H9 (cell line): ENCODE data around the gene MYO1D. TPM values are rescaled to one million over a fixed set of nuclear protein-coding genes. Genes with fewer than 3 reads are reported as not detected.

Experiments used
- DNase-seq: peaks from one replicate; pipeline ENCODE4 v3.0.0-alpha.2; 2017
- H2AFZ ChIP-seq: one replicate; pipeline ENCODE4 v1.6.1; 2013; ENCODE audit warnings: mild to moderate bottlenecking, low read length, control low read depth, moderate library complexity
- H2AK5ac ChIP-seq: 2 replicates; pipeline ENCODE4 v1.6.1; 2013; ENCODE audit warnings: low read length, control low read depth, mixed read lengths; ENCODE audit not compliant: insufficient read length
- H2BK120ac ChIP-seq: one replicate; pipeline ENCODE4 v1.6.1; 2013; ENCODE audit warnings: low read depth, mild to moderate bottlenecking, low read length, control low read depth, inconsistent platforms; ENCODE audit not compliant: poor library complexity, severe bottlenecking
- H2BK12ac ChIP-seq: 2 replicates; pipeline ENCODE4 v1.6.1; 2013; ENCODE audit warnings: low read length, control low read depth, mixed read lengths, low read depth; ENCODE audit not compliant: insufficient read length
- H2BK15ac ChIP-seq: 2 replicates; pipeline ENCODE4 v1.6.1; 2013; ENCODE audit warnings: low read depth, low read length, control low read depth
- H2BK20ac ChIP-seq: one replicate; pipeline ENCODE4 v1.6.1; 2013; ENCODE audit warnings: low read depth, mild to moderate bottlenecking, low read length, control low read depth, inconsistent platforms; ENCODE audit not compliant: poor library complexity, severe bottlenecking
- H2BK5ac ChIP-seq: 2 replicates; pipeline ENCODE4 v1.6.1; 2013; ENCODE audit warnings: low read length, control low read depth, mixed read lengths; ENCODE audit not compliant: insufficient read length
- H3K14ac ChIP-seq: 2 replicates; pipeline ENCODE4 v1.6.1; 2013; ENCODE audit warnings: low read length, control low read depth; ENCODE audit not compliant: insufficient read depth
- H3K18ac ChIP-seq: 2 replicates; pipeline ENCODE4 v1.6.1; 2013; ENCODE audit warnings: low read depth, mild to moderate bottlenecking, mixed read lengths, low read length, control low read depth; ENCODE audit not compliant: insufficient read length
- H3K23ac ChIP-seq: 2 replicates; pipeline ENCODE4 v1.6.1; 2013; ENCODE audit warnings: low read length, control low read depth, mixed read lengths, low read depth; ENCODE audit not compliant: insufficient read length
- H3K23me2 ChIP-seq: 2 replicates; pipeline ENCODE4 v1.6.1; 2013; ENCODE audit warnings: low read depth, mild to moderate bottlenecking, mixed read lengths, low read length, control low read depth; ENCODE audit not compliant: insufficient read length, poor library complexity, severe bottlenecking
- H3K27ac ChIP-seq: 2 replicates; pipeline ENCODE4 v1.5.1; 2013; ENCODE audit warnings: low read length, control low read depth, mixed read lengths, low read depth; ENCODE audit not compliant: insufficient read length
- H3K27me3 ChIP-seq: 2 replicates; pipeline ENCODE4 v1.6.1; 2013; ENCODE audit warnings: low read length, control low read depth, inconsistent platforms; ENCODE audit not compliant: insufficient read depth
- H3K4ac ChIP-seq: 2 replicates; pipeline ENCODE4 v1.6.1; 2013; ENCODE audit warnings: low read depth, mild to moderate bottlenecking, control low read depth, inconsistent platforms, low read length, moderate library complexity
- H3K4me1 ChIP-seq: 2 replicates; pipeline ENCODE4 v1.6.1; 2013; ENCODE audit warnings: low read length, control low read depth, inconsistent platforms; ENCODE audit not compliant: insufficient read depth
- H3K4me2 ChIP-seq: 2 replicates; pipeline ENCODE4 v1.6.1; 2013; ENCODE audit warnings: low read length, control low read depth, mixed read lengths; ENCODE audit not compliant: insufficient read length, insufficient read depth
- H3K56ac ChIP-seq: 2 replicates; pipeline ENCODE4 v1.6.1; 2013; ENCODE audit warnings: low read depth, mild to moderate bottlenecking, mixed read lengths, low read length, control low read depth; ENCODE audit not compliant: insufficient read length
- H3K79me1 ChIP-seq: 2 replicates; pipeline ENCODE4 v1.6.1; 2013; ENCODE audit warnings: low read depth, mild to moderate bottlenecking, moderate library complexity, low read length, control low read depth, inconsistent platforms; ENCODE audit not compliant: insufficient read depth, poor library complexity, severe bottlenecking
- H3K79me2 ChIP-seq: 2 replicates; pipeline ENCODE4 v1.6.1; 2013; ENCODE audit warnings: low read length, control low read depth, inconsistent platforms; ENCODE audit not compliant: insufficient read depth
- H3K9ac ChIP-seq: 2 replicates; pipeline ENCODE4 v1.6.1; 2013; ENCODE audit warnings: low read length, control low read depth, mixed read lengths; ENCODE audit not compliant: insufficient read length; ENCODE audit errors: extremely low read depth
- H3K9me3 ChIP-seq: one replicate; pipeline ENCODE4 v1.6.1; 2013; ENCODE audit warnings: low read depth, low read length, inconsistent platforms; ENCODE audit not compliant: control insufficient read depth
- H3T11ph ChIP-seq: one replicate; pipeline ENCODE4 v1.6.1; 2013; ENCODE audit warnings: mild to moderate bottlenecking, low read length, control low read depth, inconsistent platforms
- H4K20me1 ChIP-seq: one replicate; pipeline ENCODE4 v1.6.1; 2013; ENCODE audit not compliant: control insufficient read depth, insufficient read length, insufficient read depth
- H4K5ac ChIP-seq: 2 replicates; pipeline ENCODE4 v1.6.1; 2013; ENCODE audit warnings: low read depth, mild to moderate bottlenecking, mixed read lengths, low read length, control low read depth; ENCODE audit not compliant: insufficient read length
- H4K8ac ChIP-seq: replicated peaks from 2 replicates; pipeline ENCODE4 v1.6.1; 2013; ENCODE audit warnings: low read length, control low read depth, mixed read lengths, low read depth; ENCODE audit not compliant: insufficient read length
- H4K91ac ChIP-seq: 2 replicates; pipeline ENCODE4 v1.6.1; 2013; ENCODE audit warnings: low read depth, mild to moderate bottlenecking, moderate library complexity, mixed read lengths, low read length, control low read depth; ENCODE audit not compliant: insufficient read length
- H3K27ac Mint-ChIP-seq, 3 experiments: 2 replicates in 2 of 3; 3 replicates in 1 of 3; pipeline ENCODE4 v1.8.0; 2020 to 2021; ENCODE audit warnings: mixed read lengths in 3 of 3, mild to moderate bottlenecking in 1 of 3, moderate library complexity in 1 of 3
- H3K27me3 Mint-ChIP-seq: 2 replicates; pipeline ENCODE4 v1.8.0; 2021; ENCODE audit warnings: low read depth, mild to moderate bottlenecking, moderate library complexity, mixed read lengths
- H3K36me3 Mint-ChIP-seq, 3 experiments: 2 replicates in 2 of 3; 3 replicates in 1 of 3; pipeline ENCODE4 v1.8.0; 2020 to 2021; ENCODE audit warnings: low read depth in 3 of 3, mixed read lengths in 3 of 3; ENCODE audit not compliant: insufficient read depth in 1 of 3
- H3K4me1 Mint-ChIP-seq, 2 experiments: 2 replicates each; pipeline ENCODE4 v1.8.0; 2020; ENCODE audit warnings: mixed read lengths in 2 of 2
- H3K4me3 Mint-ChIP-seq, 2 experiments: 2 replicates in 1 of 2; 3 replicates in 1 of 2; pipeline ENCODE4 v1.8.0; 2020 to 2021; ENCODE audit warnings: mild to moderate bottlenecking in 2 of 2, mixed read lengths in 2 of 2, moderate library complexity in 1 of 2
- H3K9me3 Mint-ChIP-seq, 2 experiments: 2 replicates in 1 of 2; 3 replicates in 1 of 2; pipeline ENCODE4 v1.8.0; 2020; ENCODE audit warnings: mild to moderate bottlenecking in 2 of 2, mixed read lengths in 2 of 2, moderate library complexity in 1 of 2
- WGBS: extraction: QIAGEN DNeasy Blood & Tissue Kit; methylation state at CpG from one replicate; pipeline ENCODE4 v1.1.7; 2013; ENCODE audit warnings: missing lambda C conversion rate, low lambda C conversion rate, mixed read lengths; ENCODE audit not compliant: insufficient read length; ENCODE audit errors: extremely low coverage; 5-methylcytosine and 5-hydroxymethylcytosine counted together
- total RNA-seq: library from RNA; stranded (reverse); gene quantifications from 2 replicates; pipeline ENCODE4 v1.2.1, GENCODE V29; 2021
- TF ChIP-seq, protein P1 (sequence below): fragments of 200-600 bp; sonication (generic); conservative IDR thresholded peaks from 3 replicates; pipeline ENCODE4 v1.8.0; 2021; ENCODE audit warnings: antibody characterized with exemption, mild to moderate bottlenecking

MYO1D gene
- total RNA-seq, 1 experiment from 2014 or later, result 19.0 TPM

- H2BK15ac ChIP-seq, result no peak overlapping the region
- H2BK20ac ChIP-seq, result no peak overlapping the region
- H3K9ac ChIP-seq, result no peak overlapping the region
- no peak overlapping the region for H3K4me3 Mint-ChIP-seq
- H3K4me1 ChIP-seq, result no peaks in the 10 kb centered on the region
- H4K20me1 ChIP-seq, result no peaks in the 10 kb centered on the region
- peaks cover 0 to 11% (median 2%) of the 10 kb centered on the region in 3 experiments; a peak in 4 of 7 replicates for H3K36me3 Mint-ChIP-seq
- no peak overlapping the region for H3K56ac ChIP-seq
- no peak overlapping the region for H3K23ac ChIP-seq
- H4K91ac ChIP-seq, result no peak overlapping the region
- H3K27me3 Mint-ChIP-seq, result no peaks in the 10 kb centered on the region
- peaks cover 3% of the 10 kb centered on the region for H3K79me1 ChIP-seq
- no peak overlapping the region for H3K4ac ChIP-seq
- H3K79me2 ChIP-seq, result peaks cover 1% of the 10 kb centered on the region; the same call in 1 of the 2 replicates
- H3T11ph ChIP-seq, result no peak overlapping the region
- H3K4me1 Mint-ChIP-seq, result peaks cover 23 to 26% of the 10 kb centered on the region in 2 experiments
- WGBS, result no CpG with 5 or more reads among the region's 1 CpG
- H3K27ac Mint-ChIP-seq, result peak overlapping the region in 1 of 3 experiments; percentile 30; a peak in 1 of 7 replicates
- H3K23me2 ChIP-seq, result peaks cover 2% of the 10 kb centered on the region
- no peak overlapping the region for H3K27ac ChIP-seq
- no peak overlapping the region for H2AK5ac ChIP-seq
- no peak overlapping the region for H2AFZ ChIP-seq
- no peak overlapping the region for H4K5ac ChIP-seq
- no peak overlapping the region for H3K4me2 ChIP-seq
- no peaks in the 10 kb centered on the region for H3K9me3 Mint-ChIP-seq
- no peaks in the 10 kb centered on the region for H3K27me3 ChIP-seq
- no peak overlapping the region for H2BK120ac ChIP-seq
- no peak overlapping the region for H2BK12ac ChIP-seq
- no peak for DNase-seq
- no peak overlapping the region for H3K18ac ChIP-seq
- H2BK5ac ChIP-seq, result no peak overlapping the region
- H3K14ac ChIP-seq, result no peak overlapping the region
- TF ChIP-seq, protein P1, sequence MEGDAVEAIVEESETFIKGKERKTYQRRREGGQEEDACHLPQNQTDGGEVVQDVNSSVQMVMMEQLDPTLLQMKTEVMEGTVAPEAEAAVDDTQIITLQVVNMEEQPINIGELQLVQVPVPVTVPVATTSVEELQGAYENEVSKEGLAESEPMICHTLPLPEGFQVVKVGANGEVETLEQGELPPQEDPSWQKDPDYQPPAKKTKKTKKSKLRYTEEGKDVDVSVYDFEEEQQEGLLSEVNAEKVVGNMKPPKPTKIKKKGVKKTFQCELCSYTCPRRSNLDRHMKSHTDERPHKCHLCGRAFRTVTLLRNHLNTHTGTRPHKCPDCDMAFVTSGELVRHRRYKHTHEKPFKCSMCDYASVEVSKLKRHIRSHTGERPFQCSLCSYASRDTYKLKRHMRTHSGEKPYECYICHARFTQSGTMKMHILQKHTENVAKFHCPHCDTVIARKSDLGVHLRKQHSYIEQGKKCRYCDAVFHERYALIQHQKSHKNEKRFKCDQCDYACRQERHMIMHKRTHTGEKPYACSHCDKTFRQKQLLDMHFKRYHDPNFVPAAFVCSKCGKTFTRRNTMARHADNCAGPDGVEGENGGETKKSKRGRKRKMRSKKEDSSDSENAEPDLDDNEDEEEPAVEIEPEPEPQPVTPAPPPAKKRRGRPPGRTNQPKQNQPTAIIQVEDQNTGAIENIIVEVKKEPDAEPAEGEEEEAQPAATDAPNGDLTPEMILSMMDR, result no peak
- no peaks in the 10 kb centered on the region for H3K9me3 ChIP-seq
- H4K8ac ChIP-seq, result no peak overlapping the region
Observed at GRCh38 chr17:32870969-32871368, 6.0 kb downstream of the MYO1D start.
